Fibroblast of skin of left quadriceps (primary cell): ENCODE data around the gene YY2.
"Not testable (repeated sequence)": the region's sequence is repeated elsewhere in the genome, so short reads cannot be mapped to it uniquely, and the experiment has no call there.

Experiments
- DNase-seq, 2 experiments: peaks; one replicate each; pipeline ENCODE4 v3.0.0-alpha.2; 2013; ENCODE audit warnings: low read depth in 2 of 2

Gene YY2

GRCh38 chrX:21874182-21874581 is 18.4 kb downstream of the YY2 start:
- DNase-seq: not testable (repeated sequence)

- DNase-seq: no peak
These were observed 19.2 kb downstream of the YY2 start for GRCh38 chrX:21875013-21875412.

- no peak for DNase-seq
These were observed 26.2 kb downstream of the YY2 start for GRCh38 chrX:21881881-21882574.

- no peak for DNase-seq
These were observed 27.5 kb downstream of the YY2 start for GRCh38 chrX:21883258-21883657.

- DNase-seq: peak in 1 of 2 experiments; percentile 1
These were observed 29.8 kb downstream of the YY2 start for GRCh38 chrX:21885568-21885967.

GRCh38 chrX:21905313-21905712 is 49.5 kb downstream of the YY2 start:
- no peak for DNase-seq

GRCh38 chrX:21905953-21906352 is 50.2 kb downstream of the YY2 start:
- DNase-seq: no peak

GRCh38 chrX:21907260-21907659 is 51.5 kb downstream of the YY2 start:
- DNase-seq: peak; percentile 21 to 27
